ENCODE data around the gene MCC. TPM values are rescaled to one million over a fixed set of nuclear protein-coding genes. Genes with fewer than 3 reads are reported as not detected.

Gene MCC
- total RNA-seq, 1 experiment from 2014 or later, result 23.5 TPM

DNA sequence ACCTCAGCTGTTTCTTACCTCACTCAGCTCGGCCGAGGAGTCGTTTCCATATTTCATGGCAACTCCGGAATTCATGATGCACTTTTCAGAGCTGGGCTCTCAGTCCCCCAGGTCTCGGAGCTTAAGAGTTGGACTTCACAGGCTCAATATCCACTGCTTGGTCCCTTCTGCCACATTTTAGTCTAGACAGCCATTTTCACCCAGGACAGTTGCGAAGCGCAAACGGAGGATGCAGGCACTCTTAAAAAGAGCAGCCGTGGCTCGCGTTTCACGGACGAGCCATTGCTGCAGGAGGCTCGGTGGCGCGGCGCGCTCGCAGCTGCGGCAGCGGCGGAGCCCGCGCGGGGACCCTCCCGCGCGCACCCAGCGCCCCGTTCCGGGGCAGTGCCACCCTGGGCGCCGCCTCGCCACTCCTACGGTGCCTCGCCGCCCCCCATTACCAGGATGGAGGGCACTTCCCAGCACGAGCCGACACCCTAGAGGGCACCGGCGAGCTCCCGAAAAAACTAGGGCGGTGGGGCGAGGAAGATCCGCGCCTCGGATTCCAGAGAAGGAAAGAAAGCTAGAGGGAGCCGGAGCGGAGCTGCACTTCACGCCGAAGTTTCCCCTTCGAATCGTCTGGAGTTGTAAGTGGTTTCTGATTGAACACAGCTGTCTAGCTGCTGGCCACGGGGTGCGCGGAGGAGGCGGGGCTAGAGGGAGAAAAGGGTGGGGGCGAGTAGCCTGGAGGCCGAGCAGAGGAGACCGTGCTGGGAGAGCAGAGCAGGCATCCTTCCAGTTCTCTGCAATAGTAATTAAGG, 193.7 kb downstream of the MCC start (continued):
- TF ChIP-seq, protein P1, sequence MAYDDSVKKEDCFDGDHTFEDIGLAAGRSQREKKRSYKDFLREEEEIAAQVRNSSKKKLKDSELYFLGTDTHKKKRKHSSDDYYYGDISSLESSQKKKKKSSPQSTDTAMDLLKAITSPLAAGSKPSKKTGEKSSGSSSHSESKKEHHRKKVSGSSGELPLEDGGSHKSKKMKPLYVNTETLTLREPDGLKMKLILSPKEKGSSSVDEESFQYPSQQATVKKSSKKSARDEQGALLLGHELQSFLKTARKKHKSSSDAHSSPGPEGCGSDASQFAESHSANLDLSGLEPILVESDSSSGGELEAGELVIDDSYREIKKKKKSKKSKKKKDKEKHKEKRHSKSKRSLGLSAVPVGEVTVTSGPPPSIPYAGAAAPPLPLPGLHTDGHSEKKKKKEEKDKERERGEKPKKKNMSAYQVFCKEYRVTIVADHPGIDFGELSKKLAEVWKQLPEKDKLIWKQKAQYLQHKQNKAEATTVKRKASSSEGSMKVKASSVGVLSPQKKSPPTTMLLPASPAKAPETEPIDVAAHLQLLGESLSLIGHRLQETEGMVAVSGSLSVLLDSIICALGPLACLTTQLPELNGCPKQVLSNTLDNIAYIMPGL (CRISPR knock-in tag; IDR thresholded peaks at IDR 0.05), result 0 out of 2 replicates have a peak, but pooled peaks have one; percentile 50
- no peak for TF ChIP-seq CREB1 (CRISPR knock-in tag; IDR thresholded peaks at IDR 0.05)

DNA sequence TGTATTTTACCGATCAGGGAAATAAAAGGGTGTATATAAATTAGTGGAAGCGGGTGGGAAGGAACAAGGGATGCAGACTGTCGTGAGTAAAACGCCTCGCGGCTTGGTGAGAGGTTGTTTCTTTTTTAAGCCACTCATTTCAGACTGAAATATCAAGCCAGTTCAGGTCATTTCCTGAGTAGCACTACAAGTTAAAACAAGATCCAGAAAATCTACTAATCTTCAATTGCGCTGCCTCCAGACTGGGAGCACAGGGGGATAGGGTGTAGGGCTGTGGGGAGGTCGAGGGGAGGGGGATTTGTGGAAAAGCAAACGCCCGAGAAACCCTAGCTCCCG, 194.3 kb downstream of the MCC start:
- H3K36me3 Mint-ChIP-seq, result no peaks in the 10 kb centered on the region
- peaks cover 56% of the 10 kb centered on the region for H3K4me1 Mint-ChIP-seq
- 0 out of 2 replicates have a peak overlapping the region, but pooled peaks have one; percentile 20 for H3K27ac Mint-ChIP-seq
- ChIA-PET CTCF (interaction anchor here (0.5 to 1.8 kb wide), 6 partner anchors 19 to 312 kb away, joined by 3 to 10 read pairs (median 3); no protein-coding TSS in a partner anchor), POLR2A (interaction anchor here (0.6 to 2.3 kb wide), 4 partner anchors 10 to 54 kb away, joined by 3 to 8 read pairs (median 3); no protein-coding TSS in a partner anchor)
- peak; percentile 8 for ATAC-seq
- H3K27me3 Mint-ChIP-seq (ENCODE audit: low read depth), result peaks cover 11% of the 10 kb centered on the region
- H3K9me3 Mint-ChIP-seq, result no peaks in the 10 kb centered on the region
- peak overlapping the region; percentile 92 for H3K4me3 Mint-ChIP-seq
- no peak for DNase-seq (ENCODE audit: low spot score)
- TF ChIP-seq, protein P2, sequence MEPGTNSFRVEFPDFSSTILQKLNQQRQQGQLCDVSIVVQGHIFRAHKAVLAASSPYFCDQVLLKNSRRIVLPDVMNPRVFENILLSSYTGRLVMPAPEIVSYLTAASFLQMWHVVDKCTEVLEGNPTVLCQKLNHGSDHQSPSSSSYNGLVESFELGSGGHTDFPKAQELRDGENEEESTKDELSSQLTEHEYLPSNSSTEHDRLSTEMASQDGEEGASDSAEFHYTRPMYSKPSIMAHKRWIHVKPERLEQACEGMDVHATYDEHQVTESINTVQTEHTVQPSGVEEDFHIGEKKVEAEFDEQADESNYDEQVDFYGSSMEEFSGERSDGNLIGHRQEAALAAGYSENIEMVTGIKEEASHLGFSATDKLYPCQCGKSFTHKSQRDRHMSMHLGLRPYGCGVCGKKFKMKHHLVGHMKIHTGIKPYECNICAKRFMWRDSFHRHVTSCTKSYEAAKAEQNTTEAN (CRISPR knock-in tag; IDR thresholded peaks at IDR 0.05), result no peak
- no peak for TF ChIP-seq TEAD1 (CRISPR knock-in tag; IDR thresholded peaks at IDR 0.05)
- TF ChIP-seq, protein P3, sequence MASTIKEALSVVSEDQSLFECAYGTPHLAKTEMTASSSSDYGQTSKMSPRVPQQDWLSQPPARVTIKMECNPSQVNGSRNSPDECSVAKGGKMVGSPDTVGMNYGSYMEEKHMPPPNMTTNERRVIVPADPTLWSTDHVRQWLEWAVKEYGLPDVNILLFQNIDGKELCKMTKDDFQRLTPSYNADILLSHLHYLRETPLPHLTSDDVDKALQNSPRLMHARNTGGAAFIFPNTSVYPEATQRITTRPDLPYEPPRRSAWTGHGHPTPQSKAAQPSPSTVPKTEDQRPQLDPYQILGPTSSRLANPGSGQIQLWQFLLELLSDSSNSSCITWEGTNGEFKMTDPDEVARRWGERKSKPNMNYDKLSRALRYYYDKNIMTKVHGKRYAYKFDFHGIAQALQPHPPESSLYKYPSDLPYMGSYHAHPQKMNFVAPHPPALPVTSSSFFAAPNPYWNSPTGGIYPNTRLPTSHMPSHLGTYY (CRISPR knock-in tag; IDR thresholded peaks at IDR 0.05), result no peak
- TF ChIP-seq NR2C2 (CRISPR knock-in tag; IDR thresholded peaks at IDR 0.05), result no peak
- no peak for TF ChIP-seq ZBTB21 (CRISPR knock-in tag; IDR thresholded peaks at IDR 0.05; ENCODE audit: borderline replicate concordance)
- TF ChIP-seq, protein P4, sequence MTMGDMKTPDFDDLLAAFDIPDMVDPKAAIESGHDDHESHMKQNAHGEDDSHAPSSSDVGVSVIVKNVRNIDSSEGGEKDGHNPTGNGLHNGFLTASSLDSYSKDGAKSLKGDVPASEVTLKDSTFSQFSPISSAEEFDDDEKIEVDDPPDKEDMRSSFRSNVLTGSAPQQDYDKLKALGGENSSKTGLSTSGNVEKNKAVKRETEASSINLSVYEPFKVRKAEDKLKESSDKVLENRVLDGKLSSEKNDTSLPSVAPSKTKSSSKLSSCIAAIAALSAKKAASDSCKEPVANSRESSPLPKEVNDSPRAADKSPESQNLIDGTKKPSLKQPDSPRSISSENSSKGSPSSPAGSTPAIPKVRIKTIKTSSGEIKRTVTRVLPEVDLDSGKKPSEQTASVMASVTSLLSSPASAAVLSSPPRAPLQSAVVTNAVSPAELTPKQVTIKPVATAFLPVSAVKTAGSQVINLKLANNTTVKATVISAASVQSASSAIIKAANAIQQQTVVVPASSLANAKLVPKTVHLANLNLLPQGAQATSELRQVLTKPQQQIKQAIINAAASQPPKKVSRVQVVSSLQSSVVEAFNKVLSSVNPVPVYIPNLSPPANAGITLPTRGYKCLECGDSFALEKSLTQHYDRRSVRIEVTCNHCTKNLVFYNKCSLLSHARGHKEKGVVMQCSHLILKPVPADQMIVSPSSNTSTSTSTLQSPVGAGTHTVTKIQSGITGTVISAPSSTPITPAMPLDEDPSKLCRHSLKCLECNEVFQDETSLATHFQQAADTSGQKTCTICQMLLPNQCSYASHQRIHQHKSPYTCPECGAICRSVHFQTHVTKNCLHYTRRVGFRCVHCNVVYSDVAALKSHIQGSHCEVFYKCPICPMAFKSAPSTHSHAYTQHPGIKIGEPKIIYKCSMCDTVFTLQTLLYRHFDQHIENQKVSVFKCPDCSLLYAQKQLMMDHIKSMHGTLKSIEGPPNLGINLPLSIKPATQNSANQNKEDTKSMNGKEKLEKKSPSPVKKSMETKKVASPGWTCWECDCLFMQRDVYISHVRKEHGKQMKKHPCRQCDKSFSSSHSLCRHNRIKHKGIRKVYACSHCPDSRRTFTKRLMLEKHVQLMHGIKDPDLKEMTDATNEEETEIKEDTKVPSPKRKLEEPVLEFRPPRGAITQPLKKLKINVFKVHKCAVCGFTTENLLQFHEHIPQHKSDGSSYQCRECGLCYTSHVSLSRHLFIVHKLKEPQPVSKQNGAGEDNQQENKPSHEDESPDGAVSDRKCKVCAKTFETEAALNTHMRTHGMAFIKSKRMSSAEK (CRISPR knock-in tag; IDR thresholded peaks at IDR 0.05; ENCODE audit: borderline replicate concordance), result no peak
- TF ChIP-seq GRHL2 (CRISPR knock-in tag; IDR thresholded peaks at IDR 0.05; ENCODE audit: insufficient replicate concordance, severe bottlenecking), result no peak

DNA sequence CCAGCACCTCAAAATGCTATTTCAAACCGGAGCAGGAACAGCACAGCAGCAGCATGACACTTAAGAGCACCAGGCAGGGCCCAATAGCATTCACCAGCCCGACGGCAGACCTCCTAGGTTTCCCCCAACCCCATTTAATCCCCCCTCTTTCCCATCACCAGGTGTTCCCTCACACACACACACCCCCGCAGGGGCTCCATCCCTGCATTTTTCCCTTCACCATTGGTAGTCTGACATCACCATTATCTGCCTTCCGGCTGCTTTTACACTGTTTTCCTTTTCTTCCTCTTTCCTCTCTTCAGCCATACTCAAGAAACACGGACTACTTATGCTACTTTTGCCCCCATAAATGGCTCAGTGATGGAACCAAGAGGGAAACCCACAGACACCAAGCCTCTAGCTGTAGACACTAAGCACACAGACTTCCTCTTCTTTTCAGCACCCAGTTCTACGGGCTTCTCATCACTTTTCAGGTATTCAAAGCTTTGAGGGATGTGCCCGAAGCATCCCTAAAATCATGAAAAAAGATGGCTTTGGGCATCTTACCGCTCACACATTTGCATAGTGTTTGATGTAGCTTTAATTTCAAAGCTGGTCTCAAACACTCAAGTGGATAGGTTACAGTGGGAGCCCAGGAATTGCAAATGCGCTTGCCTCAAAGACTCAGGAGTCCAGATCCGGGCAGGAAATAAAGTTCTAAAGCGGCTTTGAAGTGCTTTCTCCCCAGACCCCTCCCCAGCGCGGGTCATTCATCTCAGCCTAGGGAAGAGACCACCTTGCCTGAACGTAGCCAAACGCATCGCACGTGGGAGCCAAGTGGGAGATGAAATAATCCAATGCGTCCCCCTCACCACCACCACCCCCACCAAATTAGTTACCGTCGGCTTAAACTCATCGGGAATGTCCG, 194.9 kb downstream of the MCC start:
- DNase-seq (ENCODE audit: low spot score), result peak; percentile 51
- TF ChIP-seq ZNF423 (CRISPR knock-in tag; IDR thresholded peaks at IDR 0.05) (peak; percentile 56; the same call in 1 of the 2 replicates), ETV6 (CRISPR knock-in tag; IDR thresholded peaks at IDR 0.05) (peak; percentile 32; the same call in 1 of the 2 replicates), TEAD1 (CRISPR knock-in tag; IDR thresholded peaks at IDR 0.05) (peak; percentile 29; the same call in 1 of the 2 replicates)
- TF ChIP-seq, protein P2 (CRISPR knock-in tag; IDR thresholded peaks at IDR 0.05), result no peak
- peak; percentile 47 for ATAC-seq
- ChIA-PET CTCF (interaction anchor here (0.5 to 1.8 kb wide), 4 partner anchors 18 to 250 kb away, joined by 3 to 10 read pairs (median 4); no protein-coding TSS in a partner anchor), POLR2A (interaction anchor here (0.6 to 2.3 kb wide), 3 partner anchors 10 to 43 kb away, joined by 3 to 8 read pairs (median 3); no protein-coding TSS in a partner anchor)
- no peaks in the 10 kb centered on the region for H3K9me3 Mint-ChIP-seq
- H3K36me3 Mint-ChIP-seq, result no peaks in the 10 kb centered on the region
- peaks cover 60% of the 10 kb centered on the region for H3K4me1 Mint-ChIP-seq
- peaks cover 11% of the 10 kb centered on the region for H3K27me3 Mint-ChIP-seq (ENCODE audit: low read depth)
- H3K4me3 Mint-ChIP-seq, result peak overlapping the region; percentile 92
- peak overlapping the region; percentile 85 for H3K27ac Mint-ChIP-seq
